Uterus (tissue), 4 donors: ENCODE data around the gene OBP2B. TPM values are rescaled to one million over a fixed set of nuclear protein-coding genes. Genes with fewer than 3 reads are reported as not detected.
A peak's percentile ranks its signal among the peaks of the same experiment; 100 is the strongest.
"Not testable (repeated sequence)": the region's sequence is repeated elsewhere in the genome, so short reads cannot be mapped to it uniquely, and the experiment has no call there.

Experiments
- DNase-seq, 2 donors: peaks; one replicate each; pipeline ENCODE4 v3.0.0-alpha.2; 2019 to 2020
- H3K27ac ChIP-seq, 2 donors: fragments of 200-600 bp; sonication (generic); 1 replicate in 1 of 2; 2 replicates in 1 of 2; pipeline ENCODE4 v1.5.1; 2016 to 2018
- H3K27me3 ChIP-seq, 2 donors: fragments of 200-600 bp; sonication (generic); one replicate each; pipeline ENCODE4 v1.5.1; 2018 to 2019; ENCODE audit warnings: control low read depth in 1 of 2
- H3K36me3 ChIP-seq, 2 donors: fragments of 200-600 bp; sonication (generic); one replicate each; pipeline ENCODE4 v1.5.1; 2019; ENCODE audit warnings: control low read depth in 1 of 2
- H3K4me1 ChIP-seq, 2 donors: fragments of 200-600 bp; sonication (generic); one replicate each; pipeline ENCODE4 v1.5.1; 2018 to 2019; ENCODE audit warnings: control low read depth in 1 of 2
- H3K4me3 ChIP-seq, 2 donors: fragments of 200-600 bp; sonication (generic); 1 replicate in 1 of 2; 2 replicates in 1 of 2; pipeline ENCODE4 v1.5.1; 2018 to 2019; ENCODE audit warnings: mild to moderate bottlenecking in 1 of 2
- H3K9me3 ChIP-seq, 2 donors: fragments of 200-600 bp; sonication (generic); one replicate each; pipeline ENCODE4 v1.5.1; 2019; ENCODE audit warnings: control low read depth in 1 of 2
- CTCF ChIP-seq, 4 experiments: fragments of 200-600 bp in 2 of 4; fragments of 450-650 bp in 2 of 4; sonication (generic) in 2 of 4; IDR thresholded peaks; one replicate each; pipeline ENCODE4 v1.5.1; 2016 to 2019; ENCODE audit warnings: antibody characterized with exemption in 4 of 4, mild to moderate bottlenecking in 2 of 4, moderate library complexity in 1 of 4
- POLR2A ChIP-seq, 2 donors: fragments of 450-650 bp; IDR thresholded peaks; one replicate each; pipeline ENCODE4 v1.6.1; 2016; ENCODE audit warnings: antibody characterized with exemption in 2 of 2, mild to moderate bottlenecking in 1 of 2, moderate library complexity in 1 of 2
- intact Hi-C: fragments of 100-400 bp; cut with DNase I; formaldehyde crosslinking; loops from one replicate; pipeline ENCODE4 v1.15.1; 2023; ENCODE audit warnings: low total_unique reads
- total RNA-seq, 4 donors: library from RNA; depleted of rRNA in 3 of 4; stranded (reverse); fragments of >200 nt in 3 of 4; gene quantifications; one replicate each; pipeline versions ENCODE4 v1.1.0 to v1.2.4, GENCODE V29; 2014 to 2023
- donor health status: DM: yes; HTN: yes; CAD: no.

Gene OBP2B
- total RNA-seq, 4 donors from 2014 or later: not detected

- no peak for DNase-seq
- intact Hi-C loops: no loop called here
These were observed 17.4 kb upstream of the OBP2B start for GRCh38 chr9:133226219-133227171.

GRCh38 chr9:133225171-133226011, 16.3 kb upstream of the OBP2B start:
- no peak overlapping the region for H3K4me3 ChIP-seq
- TF ChIP-seq POLR2A (IDR thresholded peaks at IDR 0.05) (no peak), CTCF (IDR thresholded peaks at IDR 0.05) (no peak)
- no peaks in the 10 kb centered on the region for H3K36me3 ChIP-seq
- no peak overlapping the region for H3K27ac ChIP-seq
- H3K27me3 ChIP-seq: no peaks in the 10 kb centered on the region
- no peaks in the 10 kb centered on the region for H3K4me1 ChIP-seq
- intact Hi-C loops: no loop called here
- no peak for DNase-seq
- H3K9me3 ChIP-seq: no peaks in the 10 kb centered on the region

More at GRCh38 chr9:133226219-133227171, 17.4 kb upstream of the OBP2B start:
- H3K4me1 ChIP-seq: no peaks in the 10 kb centered on the region
- H3K27me3 ChIP-seq: no peaks in the 10 kb centered on the region
- no peak overlapping the region for H3K4me3 ChIP-seq
- H3K9me3 ChIP-seq: no peaks in the 10 kb centered on the region
- H3K36me3 ChIP-seq: no peaks in the 10 kb centered on the region
- H3K27ac ChIP-seq: no peak overlapping the region
- no peak for TF ChIP-seq POLR2A (IDR thresholded peaks at IDR 0.05)
- no peak for TF ChIP-seq CTCF (IDR thresholded peaks at IDR 0.05)

GRCh38 chr9:133224762-133225161, 15.7 kb upstream of the OBP2B start:
- Histone ChIP-seq H3K4me1 (no peaks in the 10 kb centered on the region), H3K27me3 (no peaks in the 10 kb centered on the region), H3K27ac (no peak overlapping the region), H3K9me3 (no peaks in the 10 kb centered on the region), H3K4me3 (no peak overlapping the region), H3K36me3 (no peaks in the 10 kb centered on the region)
- intact Hi-C loops: no loop called here
- TF ChIP-seq POLR2A (IDR thresholded peaks at IDR 0.05) (no peak), CTCF (IDR thresholded peaks at IDR 0.05) (no peak)
- DNase-seq: no peak

GRCh38 chr9:133223159-133223756, 14.2 kb upstream of the OBP2B start:
- intact Hi-C loops, H3K4me1 ChIP-seq, H3K27ac ChIP-seq, H3K27me3 ChIP-seq, H3K36me3 ChIP-seq, H3K4me3 ChIP-seq, H3K9me3 ChIP-seq: not testable (repeated sequence)
- peak in 1 of 2 donors; percentile 11 for DNase-seq

GRCh38 chr9:133221994-133222393, 12.9 kb upstream of the OBP2B start:
- H3K36me3 ChIP-seq, H3K4me1 ChIP-seq, intact Hi-C loops, H3K27me3 ChIP-seq, H3K9me3 ChIP-seq, H3K27ac ChIP-seq, H3K4me3 ChIP-seq, DNase-seq: not testable (repeated sequence)
